Activated T-helper 2 cell treated with anti-CD3 and anti-CD28 coated beads, Interferon-gamma antibody, Interleukin-2, Interleukin-4, amounts not matched to agents 10 μg/mL and 5 μg/mL and 100 μg/mL, durations not matched to agents 14 hours and 24 hours and 36 hours (primary cell): ENCODE data around the gene LMO2. TPM values are rescaled to one million over a fixed set of nuclear protein-coding genes. Genes with fewer than 3 reads are reported as not detected.
A peak's percentile ranks its signal among the peaks of the same experiment; 100 is the strongest.

Experiments
- DNase-seq: peaks from one replicate; pipeline ENCODE4 v3.0.0; 2021; ENCODE audit warnings: low spot score
- H3K27ac Mint-ChIP-seq: one replicate; pipeline ENCODE4 v1.8.0; 2021; ENCODE audit warnings: mixed read lengths
- H3K27me3 Mint-ChIP-seq: one replicate; pipeline ENCODE4 v1.8.0; 2021; ENCODE audit warnings: low read depth, mixed read lengths
- H3K36me3 Mint-ChIP-seq: one replicate; pipeline ENCODE4 v1.8.0; 2021; ENCODE audit warnings: low read depth, mixed read lengths
- H3K4me1 Mint-ChIP-seq: one replicate; pipeline ENCODE4 v1.8.0; 2021; ENCODE audit warnings: low read depth, mixed read lengths
- H3K4me3 Mint-ChIP-seq: one replicate; pipeline ENCODE4 v1.8.0; 2021; ENCODE audit warnings: low read depth, mild to moderate bottlenecking, moderate library complexity, mixed read lengths
- H3K9me3 Mint-ChIP-seq: one replicate; pipeline ENCODE4 v1.8.0; 2021; ENCODE audit warnings: mixed read lengths
- intact Hi-C: fragments of 100-400 bp; cut with micrococcal nuclease; formaldehyde crosslinking; loops from one replicate; pipeline ENCODE4 v1.15.1; 2023
- total RNA-seq: library from RNA; stranded (reverse); gene quantifications from 2 replicates; pipeline ENCODE4 v1.2.3, GENCODE V29; 2022

LMO2 gene
- total RNA-seq, 1 donor from 2014 or later = not detected

GRCh38 chr11:33875621-33876294 lies 16.1 kb downstream of the LMO2 start:
- intact Hi-C loops = no loop called here
- Mint-ChIP-seq H3K27me3 (peaks cover 78% of the 10 kb centered on the region), H3K4me3 (no peak overlapping the region), H3K27ac (no peak overlapping the region), H3K4me1 (no peaks in the 10 kb centered on the region), H3K36me3 (no peaks in the 10 kb centered on the region), H3K9me3 (no peaks in the 10 kb centered on the region)
- DNase-seq = no peak

GRCh38 chr11:33874910-33875490 lies 16.9 kb downstream of the LMO2 start:
- no peaks in the 10 kb centered on the region for H3K9me3 Mint-ChIP-seq
- no peak overlapping the region for H3K27ac Mint-ChIP-seq
- intact Hi-C loops = no loop called here
- no peak for DNase-seq
- no peaks in the 10 kb centered on the region for H3K36me3 Mint-ChIP-seq
- H3K4me3 Mint-ChIP-seq = no peak overlapping the region
- H3K27me3 Mint-ChIP-seq = peaks cover 77% of the 10 kb centered on the region
- peaks cover 1% of the 10 kb centered on the region for H3K4me1 Mint-ChIP-seq

- DNase-seq = no peak
- H3K4me3 Mint-ChIP-seq = no peak overlapping the region
- H3K27ac Mint-ChIP-seq = no peak overlapping the region
- intact Hi-C loops = no loop called here
- no peaks in the 10 kb centered on the region for H3K9me3 Mint-ChIP-seq
- H3K4me1 Mint-ChIP-seq = peaks cover 4% of the 10 kb centered on the region
- H3K36me3 Mint-ChIP-seq = no peaks in the 10 kb centered on the region
- peaks cover 76% of the 10 kb centered on the region for H3K27me3 Mint-ChIP-seq
Measured at GRCh38 chr11:33874433-33874832, 17.4 kb downstream of the LMO2 start.

GRCh38 chr11:33869481-33870422 lies 22.1 kb downstream of the LMO2 start:
- intact Hi-C loops = loop anchor here (2.0 kb wide), 1 partner anchor 23 kb away; the partner anchor contains the start of gene LMO2
- Mint-ChIP-seq H3K36me3 (no peaks in the 10 kb centered on the region), H3K4me1 (peaks cover 4% of the 10 kb centered on the region), H3K27ac (no peak overlapping the region), H3K9me3 (no peaks in the 10 kb centered on the region), H3K4me3 (peak overlapping the region; percentile 78), H3K27me3 (peaks cover 75% of the 10 kb centered on the region)
- no peak for DNase-seq

- H3K36me3 Mint-ChIP-seq = no peaks in the 10 kb centered on the region
- intact Hi-C loops = no loop called here
- H3K4me3 Mint-ChIP-seq = no peak overlapping the region
Measured at GRCh38 chr11:33868647-33869461, 23.0 kb downstream of the LMO2 start.

GRCh38 chr11:33867996-33868646 lies 23.8 kb downstream of the LMO2 start:
- peaks cover 4% of the 10 kb centered on the region for H3K4me1 Mint-ChIP-seq
- H3K4me3 Mint-ChIP-seq = no peak overlapping the region
- DNase-seq = no peak
- H3K27ac Mint-ChIP-seq = no peak overlapping the region
- H3K9me3 Mint-ChIP-seq = no peaks in the 10 kb centered on the region
- H3K27me3 Mint-ChIP-seq = peaks cover 74% of the 10 kb centered on the region
- no peaks in the 10 kb centered on the region for H3K36me3 Mint-ChIP-seq
- intact Hi-C loops = no loop called here

More at GRCh38 chr11:33868647-33869461, 23.0 kb downstream of the LMO2 start:
- H3K9me3 Mint-ChIP-seq = no peaks in the 10 kb centered on the region
- H3K27me3 Mint-ChIP-seq = peaks cover 75% of the 10 kb centered on the region
- no peak overlapping the region for H3K27ac Mint-ChIP-seq
- no peak for DNase-seq
- H3K4me1 Mint-ChIP-seq = peaks cover 4% of the 10 kb centered on the region

GRCh38 chr11:33867561-33867960 lies 24.3 kb downstream of the LMO2 start:
- intact Hi-C loops = no loop called here

GRCh38 chr11:33866936-33867335 lies 24.9 kb downstream of the LMO2 start:
- intact Hi-C loops = no loop called here
- Mint-ChIP-seq H3K36me3 (no peaks in the 10 kb centered on the region), H3K27me3 (peaks cover 71% of the 10 kb centered on the region), H3K4me3 (no peak overlapping the region), H3K9me3 (no peaks in the 10 kb centered on the region), H3K4me1 (peaks cover 4% of the 10 kb centered on the region), H3K27ac (no peak overlapping the region)
- no peak for DNase-seq

More at GRCh38 chr11:33867561-33867960, 24.3 kb downstream of the LMO2 start:
- Mint-ChIP-seq H3K4me1 (peaks cover 4% of the 10 kb centered on the region), H3K4me3 (no peak overlapping the region), H3K36me3 (no peaks in the 10 kb centered on the region), H3K27me3 (peaks cover 73% of the 10 kb centered on the region), H3K9me3 (no peaks in the 10 kb centered on the region), H3K27ac (no peak overlapping the region)
- DNase-seq = no peak

- peaks cover 64% of the 10 kb centered on the region for H3K27me3 Mint-ChIP-seq
- no peak for DNase-seq
- no peak overlapping the region for H3K4me3 Mint-ChIP-seq
- no peaks in the 10 kb centered on the region for H3K9me3 Mint-ChIP-seq
- intact Hi-C loops = no loop called here
- H3K4me1 Mint-ChIP-seq = no peaks in the 10 kb centered on the region
- H3K36me3 Mint-ChIP-seq = no peaks in the 10 kb centered on the region
- H3K27ac Mint-ChIP-seq = no peak overlapping the region
Measured at GRCh38 chr11:33864479-33864878, 27.4 kb downstream of the LMO2 start.

- Mint-ChIP-seq H3K27me3 (peaks cover 70% of the 10 kb centered on the region), H3K4me3 (no peak overlapping the region), H3K4me1 (no peaks in the 10 kb centered on the region), H3K27ac (no peak overlapping the region), H3K9me3 (no peaks in the 10 kb centered on the region), H3K36me3 (no peaks in the 10 kb centered on the region)
- intact Hi-C loops = no loop called here
- DNase-seq = no peak
Measured at GRCh38 chr11:33863418-33864172, 28.3 kb downstream of the LMO2 start.

GRCh38 chr11:33861941-33862589 lies 29.8 kb downstream of the LMO2 start:
- H3K4me3 Mint-ChIP-seq = no peak overlapping the region
- DNase-seq = no peak
- H3K9me3 Mint-ChIP-seq = no peaks in the 10 kb centered on the region
- no peaks in the 10 kb centered on the region for H3K4me1 Mint-ChIP-seq
- no peak overlapping the region for H3K27ac Mint-ChIP-seq
- no peaks in the 10 kb centered on the region for H3K36me3 Mint-ChIP-seq
- peaks cover 61% of the 10 kb centered on the region for H3K27me3 Mint-ChIP-seq
- intact Hi-C loops = no loop called here
